ENCODE data around the gene OR4K14. TPM values are rescaled to one million over a fixed set of nuclear protein-coding genes. Genes with fewer than 3 reads are reported as not detected.

OR4K14 gene
- total RNA-seq, 1 experiment from 2014 or later = not detected

- no peaks in the 10 kb centered on the region for H3K36me3 Mint-ChIP-seq (ENCODE audit: insufficient read depth, unreplicated experiment)
- TF ChIP-seq CTCF (IDR thresholded peaks at IDR 0.05; ENCODE audit: insufficient read depth in 1 of 2, low read depth in 1 of 2, low read length in 1 of 2, severe bottlenecking in 1 of 2, unreplicated experiment in 1 of 2) = no peak
Measured at GRCh38 chr14:20001863-20002262, 17.2 kb downstream of the OR4K14 start, which contains the start of gene OR4Q2. Gene OR4Q2 (plus strand): TSS chr14:20002163.

GRCh38 chr14:19993438-19993837 is 25.7 kb downstream of the OR4K14 start:
- H3K36me3 Mint-ChIP-seq (ENCODE audit: insufficient read depth, unreplicated experiment) = no peaks in the 10 kb centered on the region
- no peak overlapping the region for H3K4me3 Mint-ChIP-seq (ENCODE audit: unreplicated experiment)
- H3K4me1 Mint-ChIP-seq (ENCODE audit: low read depth, unreplicated experiment) = no peaks in the 10 kb centered on the region
- no peaks in the 10 kb centered on the region for H3K27me3 Mint-ChIP-seq (ENCODE audit: insufficient read depth, unreplicated experiment)
- ChIA-PET POLR2A (no interaction called here), CTCF (no interaction called here)
- Histone ChIP-seq H3K9me3 (no peaks in the 10 kb centered on the region), H3K36me3 (ENCODE audit: control insufficient read depth, insufficient read depth, low read length) (no peaks in the 10 kb centered on the region), H3K4me3 (ENCODE audit: low read depth, low read length) (no peak overlapping the region), H3K27me3 (replicated peaks; ENCODE audit: control insufficient read depth, insufficient read depth, low read length) (no peaks in the 10 kb centered on the region), H3K4me1 (no peaks in the 10 kb centered on the region)
- no peaks in the 10 kb centered on the region for H3K9me3 Mint-ChIP-seq (ENCODE audit: unreplicated experiment)
- no peak for TF ChIP-seq CTCF (IDR thresholded peaks at IDR 0.05; ENCODE audit: insufficient read depth in 1 of 2, low read depth in 1 of 2, low read length in 1 of 2, severe bottlenecking in 1 of 2, unreplicated experiment in 1 of 2)
- no TSS peak for BruUV-seq (replicated peaks)
- no peak overlapping the region for H3K27ac Mint-ChIP-seq (ENCODE audit: unreplicated experiment)
- no peak for DNase-seq
- intact Hi-C loops (cut with micrococcal nuclease; ENCODE audit: unreplicated experiment) = no loop called here

More at GRCh38 chr14:20001863-20002262, 17.2 kb downstream of the OR4K14 start, which contains the start of gene OR4Q2:
- H3K9me3 ChIP-seq = no peaks in the 10 kb centered on the region
- intact Hi-C loops (cut with micrococcal nuclease; ENCODE audit: unreplicated experiment) = no loop called here
- H3K4me3 ChIP-seq (ENCODE audit: low read depth, low read length) = no peak within 1 kb of the TSS
- H3K4me3 Mint-ChIP-seq (ENCODE audit: unreplicated experiment) = no peak within 1 kb of the TSS
- peaks cover 3% of the 10 kb centered on the region for H3K27me3 Mint-ChIP-seq (ENCODE audit: insufficient read depth, unreplicated experiment)
- ChIA-PET POLR2A (no interaction called here), CTCF (no interaction called here)
- no peaks in the 10 kb centered on the region for H3K9me3 Mint-ChIP-seq (ENCODE audit: unreplicated experiment)
- BruUV-seq (replicated peaks) = no TSS peak
- DNase-seq = no peak
- H3K36me3 ChIP-seq (ENCODE audit: control insufficient read depth, insufficient read depth, low read length) = no peaks in the 10 kb centered on the region
- H3K27ac Mint-ChIP-seq (ENCODE audit: unreplicated experiment) = no peak within 1 kb of the TSS
- H3K27me3 ChIP-seq (replicated peaks; ENCODE audit: control insufficient read depth, insufficient read depth, low read length) = no peaks in the 10 kb centered on the region
- no peaks in the 10 kb centered on the region for H3K4me1 Mint-ChIP-seq (ENCODE audit: low read depth, unreplicated experiment)
- no peaks in the 10 kb centered on the region for H3K4me1 ChIP-seq

GRCh38 chr14:19975291-19975690 is 43.8 kb downstream of the OR4K14 start, which contains the start of gene OR4K15:
Gene OR4K15 (plus strand): TSS chr14:19975591. CDS start chr14:19975591, 0 bp downstream.
- intact Hi-C loops (cut with micrococcal nuclease; ENCODE audit: unreplicated experiment) = no loop called here
- no peaks in the 10 kb centered on the region for H3K27me3 ChIP-seq (replicated peaks; ENCODE audit: control insufficient read depth, insufficient read depth, low read length)
- Mint-ChIP-seq H3K27me3 (ENCODE audit: insufficient read depth, unreplicated experiment) (no peaks in the 10 kb centered on the region), H3K36me3 (ENCODE audit: insufficient read depth, unreplicated experiment) (no peaks in the 10 kb centered on the region), H3K4me1 (ENCODE audit: low read depth, unreplicated experiment) (no peaks in the 10 kb centered on the region), H3K27ac (ENCODE audit: unreplicated experiment) (no peak within 1 kb of the TSS), H3K4me3 (ENCODE audit: unreplicated experiment) (no peak within 1 kb of the TSS), H3K9me3 (ENCODE audit: unreplicated experiment) (no peaks in the 10 kb centered on the region)
- DNase-seq = no peak
- no peaks in the 10 kb centered on the region for H3K4me1 ChIP-seq
- H3K36me3 ChIP-seq (ENCODE audit: control insufficient read depth, insufficient read depth, low read length) = no peaks in the 10 kb centered on the region
- ChIA-PET POLR2A (no interaction called here), CTCF (no interaction called here)
- H3K9me3 ChIP-seq = no peaks in the 10 kb centered on the region
- no peak within 1 kb of the TSS for H3K4me3 ChIP-seq (ENCODE audit: low read depth, low read length)
- TF ChIP-seq CTCF (IDR thresholded peaks at IDR 0.05; ENCODE audit: insufficient read depth in 1 of 2, low read depth in 1 of 2, low read length in 1 of 2, severe bottlenecking in 1 of 2, unreplicated experiment in 1 of 2) = no peak
- no TSS peak for BruUV-seq (replicated peaks)
